CD4-positive, alpha-beta T cell treated with Interleukin-12 subunit alpha and Interleukin-12 subunit beta, for 1 hour (primary cell): ENCODE results near the gene HDGFL2.

Experiments used
- DNase-seq: peaks from one replicate; pipeline ENCODE4 v3.0.0-alpha.2; 2020

Gene HDGFL2

DNA sequence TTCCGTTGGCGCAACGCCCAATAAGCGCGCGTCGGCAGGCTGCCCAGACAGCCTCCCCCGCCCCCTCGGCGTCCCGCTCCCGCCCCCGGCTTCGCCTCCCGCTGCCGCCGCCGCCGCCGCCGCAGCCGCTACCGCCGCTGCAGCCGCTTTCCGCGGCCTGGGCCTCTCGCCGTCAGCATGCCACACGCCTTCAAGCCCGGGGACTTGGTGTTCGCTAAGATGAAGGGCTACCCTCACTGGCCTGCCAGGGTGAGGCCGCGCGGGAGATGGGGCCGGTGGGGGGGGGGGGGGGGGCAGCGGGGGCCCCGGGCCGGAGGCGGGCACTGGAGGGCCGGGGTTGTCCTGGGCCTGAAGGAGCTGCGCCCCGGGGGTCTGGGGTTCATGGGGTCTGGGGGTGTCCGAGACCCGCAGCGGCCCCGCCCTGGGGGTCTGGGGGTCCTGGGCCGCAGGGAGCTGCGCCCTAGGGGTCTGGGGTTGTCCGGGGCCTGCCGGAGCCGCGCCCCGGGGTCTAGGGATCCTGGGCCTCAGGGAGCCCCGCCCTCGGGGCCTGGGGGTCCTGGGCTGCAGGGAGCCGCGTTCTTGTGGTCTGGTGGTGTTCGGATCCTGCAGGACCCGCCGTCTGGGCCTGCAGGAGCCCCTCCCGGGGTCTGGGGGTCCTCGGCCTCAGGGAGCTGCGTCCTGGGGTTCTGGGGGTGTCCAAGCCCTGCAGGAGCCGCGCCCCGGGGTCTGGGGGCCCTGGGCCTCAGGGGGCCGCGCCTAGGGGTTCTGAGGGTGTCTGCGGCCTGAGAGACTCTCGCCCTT, at the start of gene HDGFL2:
Gene HDGFL2 (plus strand): TSS at position 124 of the 801 bp plus-strand sequence. CDS start 54 bp downstream, at position 178.
- DNase-seq, result no peak

DNA sequence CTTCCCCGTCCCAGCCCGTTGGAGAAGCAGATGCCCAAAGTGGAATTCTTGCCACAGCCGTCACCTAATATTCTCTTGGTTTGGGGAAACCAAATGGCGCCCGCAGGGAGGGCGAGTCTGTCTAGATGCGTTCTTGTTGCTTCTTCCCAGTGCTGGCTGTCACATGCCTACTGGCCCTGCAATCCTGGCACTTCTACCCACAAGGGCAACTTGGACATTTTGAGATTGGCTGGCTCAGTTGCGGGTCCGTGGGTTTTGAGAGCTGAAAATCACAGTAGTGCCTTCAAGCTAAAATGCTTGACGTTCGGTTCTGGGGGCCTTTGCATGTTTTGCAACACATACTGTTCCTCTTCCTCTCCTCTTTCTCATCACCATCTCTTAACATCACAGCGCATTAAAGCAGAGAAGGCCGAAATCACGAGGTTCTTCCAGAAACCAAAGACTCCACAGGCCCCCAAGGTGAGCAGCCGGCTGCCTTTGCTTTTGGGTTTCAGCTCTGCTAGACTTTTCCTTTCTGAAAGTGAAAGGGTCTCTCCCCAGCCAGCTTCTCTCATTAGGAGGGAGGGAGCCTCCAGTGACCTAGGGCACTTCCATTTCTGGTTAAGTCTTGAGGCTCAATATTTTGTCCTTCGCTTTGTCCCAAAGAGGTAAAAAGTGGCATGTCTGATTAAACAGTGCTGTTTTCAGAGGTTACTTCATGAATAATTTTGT, 48.5 kb upstream of the HDGFL2 start:
- DNase-seq, result no peak

DNA sequence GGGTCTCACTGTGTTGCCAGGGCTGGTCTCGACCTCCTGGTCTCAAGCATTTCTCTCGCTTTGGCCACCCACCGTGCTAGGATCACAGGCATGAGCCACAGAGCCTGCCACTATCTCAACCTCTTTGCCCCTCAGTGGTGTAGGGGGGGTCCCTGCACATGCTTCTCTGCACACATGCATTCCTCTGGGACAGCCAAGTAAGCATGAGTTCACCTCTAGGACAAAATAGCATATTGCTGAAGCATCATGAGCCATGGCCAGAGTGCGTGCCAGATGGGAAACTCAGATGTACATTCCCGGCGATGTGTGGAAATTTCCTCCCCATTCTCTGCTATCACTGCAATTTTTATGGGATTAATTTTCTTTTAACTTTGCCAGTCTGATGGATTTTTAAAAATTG, 46.6 kb upstream of the HDGFL2 start:
- DNase-seq, result no peak

DNA sequence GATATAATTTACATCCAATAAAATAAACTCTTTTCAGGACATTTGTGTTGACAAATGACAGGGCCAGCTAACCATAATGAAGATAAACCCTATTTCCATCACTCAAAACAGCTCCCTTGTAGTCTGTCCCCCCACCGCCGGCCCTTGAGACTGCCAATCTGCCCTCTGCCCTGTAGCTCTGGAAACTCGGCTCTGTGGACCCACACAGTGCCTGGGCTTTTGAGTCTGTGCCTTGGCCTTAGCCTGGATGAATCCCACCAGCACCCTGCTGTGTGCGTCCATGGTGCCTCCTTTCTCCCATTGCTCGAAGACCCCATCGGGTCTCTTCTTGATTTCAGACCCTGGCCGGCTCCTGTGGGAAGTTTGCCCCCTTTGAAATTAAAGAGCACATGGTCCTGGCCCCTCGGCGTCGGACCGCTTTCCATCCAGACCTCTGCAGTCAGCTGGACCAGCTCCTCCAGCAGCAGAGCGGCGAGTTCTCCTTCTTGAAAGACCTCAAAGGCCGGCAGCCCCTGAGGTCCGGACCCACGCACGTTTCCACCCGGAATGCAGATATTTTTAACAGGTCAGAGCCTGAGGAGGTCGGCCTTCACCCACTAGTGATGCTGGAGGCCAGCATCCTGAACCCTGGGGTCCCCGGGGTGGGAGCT, 43.6 kb upstream of the HDGFL2 start:
- DNase-seq, result no peak

DNA sequence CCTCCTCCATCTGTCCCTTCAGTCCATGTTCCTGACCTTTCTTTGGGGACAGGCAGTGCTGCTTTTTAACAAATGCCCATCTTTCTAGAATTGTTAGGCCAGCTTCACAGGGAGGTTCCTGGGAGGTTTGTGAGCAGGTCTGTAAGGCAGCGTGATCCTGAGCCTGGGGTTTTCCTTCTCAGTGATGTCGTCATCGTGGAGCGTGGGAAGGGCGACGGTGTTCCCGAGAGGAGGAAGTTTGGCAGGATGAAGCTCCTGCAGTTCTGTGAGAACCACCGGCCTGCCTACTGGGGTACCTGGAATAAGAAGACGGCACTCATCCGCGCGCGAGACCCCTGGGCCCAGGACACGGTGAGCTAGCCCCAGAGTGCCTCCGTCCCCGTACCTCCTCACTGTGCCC, 42.8 kb upstream of the HDGFL2 start:
- DNase-seq, result no peak

DNA sequence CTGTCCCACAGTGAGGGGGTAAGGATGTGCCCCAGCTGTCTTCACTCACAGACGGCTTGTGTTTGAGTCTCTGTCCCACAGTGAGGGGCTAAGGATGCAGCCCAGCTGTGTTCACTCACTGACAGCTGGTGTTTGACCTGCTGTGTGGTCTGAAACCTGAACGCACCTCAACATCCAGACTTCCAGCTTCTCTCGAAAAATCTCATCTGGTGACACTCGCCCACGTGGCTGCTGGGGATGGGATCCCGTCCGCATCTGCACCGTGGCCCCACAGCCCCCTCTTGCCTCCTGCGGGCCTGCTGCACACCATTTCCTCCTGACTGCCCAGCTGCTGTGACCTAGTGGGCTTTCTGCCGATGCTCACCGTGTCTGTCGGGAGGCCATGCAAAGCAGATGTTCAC, 42.3 kb upstream of the HDGFL2 start:
- no peak for DNase-seq

DNA sequence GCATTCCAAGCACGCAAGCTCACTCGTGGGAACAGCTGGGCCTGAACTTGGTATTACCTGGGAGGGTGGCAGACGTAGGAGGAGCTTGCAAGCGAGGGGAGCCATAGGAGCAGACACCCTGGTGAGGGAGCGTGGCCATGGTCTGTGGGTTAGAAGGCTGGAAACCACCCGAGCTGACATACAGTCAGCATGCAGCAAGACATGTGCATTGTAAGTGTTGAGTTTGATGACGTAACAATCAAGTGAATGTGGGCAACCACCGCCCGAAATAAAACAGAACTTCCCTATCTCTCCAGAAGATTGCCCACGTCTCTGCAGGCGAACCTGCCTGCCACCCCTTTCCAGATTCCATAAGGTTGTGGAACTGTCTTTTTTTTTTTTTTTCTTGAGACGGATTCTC, 41.3 kb upstream of the HDGFL2 start:
- peak; percentile 23 for DNase-seq

DNA sequence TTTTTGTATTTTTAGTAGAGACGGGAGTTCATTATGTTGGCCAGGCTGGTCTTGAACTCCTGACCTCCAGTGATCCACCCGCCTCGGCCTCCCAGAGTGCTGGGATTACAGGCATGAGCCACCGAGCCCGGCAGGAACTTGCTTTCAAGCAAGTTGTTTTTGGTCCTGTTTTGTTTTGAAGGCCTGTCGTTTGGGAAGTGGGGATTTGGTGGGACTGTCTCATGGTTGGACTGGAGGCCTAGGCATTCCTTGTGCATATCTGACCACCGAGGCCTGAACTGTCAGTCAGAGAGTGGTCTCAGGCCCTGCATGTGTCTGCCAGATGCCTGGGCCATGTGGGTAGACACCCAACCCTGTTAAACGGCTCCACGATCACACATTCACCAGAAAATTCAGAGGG, 40.8 kb upstream of the HDGFL2 start:
- no peak for DNase-seq

DNA sequence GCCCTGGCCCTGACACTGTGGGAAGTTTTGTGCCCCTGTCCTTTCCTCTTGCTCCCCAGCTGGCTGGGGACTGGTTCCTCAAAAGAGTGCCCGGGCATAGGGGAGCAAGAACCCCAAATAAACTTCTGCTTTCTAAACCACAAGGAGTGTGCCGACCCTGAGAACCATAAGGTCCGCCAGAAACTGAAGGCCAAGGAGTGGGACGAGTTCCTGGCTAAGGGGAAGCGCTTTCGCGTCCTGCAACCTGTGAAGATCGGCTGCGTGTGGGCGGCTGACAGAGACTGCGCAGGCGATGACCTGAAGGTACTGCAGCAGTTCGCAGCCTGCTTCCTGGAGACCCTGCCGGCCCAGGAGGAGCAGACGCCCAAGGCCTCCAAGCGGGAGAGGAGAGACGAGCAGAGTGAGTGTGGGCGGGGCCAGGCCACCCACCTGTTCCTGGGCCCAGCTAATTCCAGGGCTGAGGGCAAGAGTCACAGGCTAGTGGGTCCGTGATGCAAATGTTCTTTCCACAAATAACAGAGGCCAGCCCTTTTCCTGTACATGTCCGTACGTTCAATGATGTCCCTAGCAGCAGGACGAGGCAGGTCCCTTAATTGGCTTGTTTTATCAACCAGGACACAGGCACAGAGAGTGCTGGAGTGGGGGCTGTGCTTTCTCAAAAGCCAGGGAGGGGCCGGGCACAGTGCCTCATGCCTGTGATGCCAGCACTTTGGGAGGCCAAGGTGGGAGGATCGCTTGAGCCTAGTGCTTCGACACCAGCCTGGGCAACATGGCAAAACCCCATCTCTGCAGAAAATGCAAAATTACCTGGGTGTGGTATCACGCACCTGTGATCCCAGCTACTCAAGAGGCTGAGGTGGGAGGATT, 40.1 kb upstream of the HDGFL2 start:
- DNase-seq, result peak; percentile 16

DNA sequence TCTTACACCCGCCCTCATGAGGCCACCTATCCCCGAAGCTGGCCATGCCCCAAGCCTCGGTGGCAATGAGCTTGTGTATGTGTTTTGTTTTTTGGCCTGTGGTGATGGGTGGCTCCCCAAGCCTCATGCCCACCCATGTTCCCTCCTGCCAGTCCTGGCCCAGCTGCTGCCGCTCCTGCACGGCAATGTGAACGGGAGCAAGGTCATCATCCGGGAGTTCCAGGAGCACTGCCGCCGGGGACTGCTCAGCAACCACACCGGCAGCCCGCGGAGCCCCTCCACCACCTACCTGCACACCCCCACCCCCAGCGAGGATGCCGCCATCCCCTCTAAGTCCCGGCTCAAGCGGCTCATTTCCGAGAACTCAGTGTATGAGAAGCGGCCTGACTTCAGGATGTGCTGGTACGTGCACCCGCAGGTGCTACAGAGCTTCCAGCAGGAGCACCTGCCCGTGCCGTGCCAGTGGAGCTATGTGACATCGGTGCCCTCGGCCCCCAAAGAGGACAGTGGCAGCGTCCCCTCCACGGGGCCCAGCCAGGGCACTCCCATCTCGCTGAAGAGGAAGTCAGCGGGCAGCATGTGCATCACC, 39.1 kb upstream of the HDGFL2 start:
- DNase-seq, result no peak

DNA sequence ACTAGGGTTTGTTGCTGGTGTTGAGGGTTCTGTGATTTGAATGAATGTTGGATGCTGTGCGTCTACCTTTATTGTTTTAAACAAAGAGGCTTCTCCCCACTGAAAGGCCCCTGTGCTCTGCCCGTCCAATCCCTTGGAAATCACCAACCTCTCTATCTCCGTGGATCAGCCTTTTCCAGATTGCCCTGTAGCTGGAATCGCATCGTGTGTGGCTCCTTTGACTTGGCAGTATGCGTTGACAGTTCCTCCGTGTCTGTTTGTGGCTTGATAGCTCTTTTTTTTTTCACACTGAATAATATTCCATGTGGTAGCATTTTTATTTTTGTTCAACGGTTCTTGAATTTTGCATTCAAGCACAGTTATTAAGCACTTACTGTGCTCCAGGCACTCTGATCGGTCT, 37.7 kb upstream of the HDGFL2 start:
- no peak for DNase-seq

DNA sequence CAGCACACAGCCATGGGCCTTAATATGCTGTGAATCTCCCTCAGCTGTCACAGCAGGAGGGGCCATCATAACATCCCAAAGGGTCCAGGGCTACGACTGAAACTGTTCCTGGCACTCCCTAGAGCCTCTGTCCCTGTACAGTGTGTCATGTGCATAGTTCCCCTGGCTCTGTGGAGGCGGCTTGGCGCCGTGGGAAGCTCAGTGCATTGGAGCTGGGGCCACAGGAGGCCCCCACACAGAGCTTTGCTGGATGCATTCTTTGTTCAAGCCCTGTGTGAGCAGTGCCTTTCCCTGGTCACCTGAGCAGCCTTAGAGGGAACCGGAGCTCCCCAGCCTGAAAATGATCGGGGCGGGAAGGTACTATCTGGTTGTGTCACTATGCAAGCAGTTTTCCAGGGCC, 35.9 kb upstream of the HDGFL2 start:
- no peak for DNase-seq

DNA sequence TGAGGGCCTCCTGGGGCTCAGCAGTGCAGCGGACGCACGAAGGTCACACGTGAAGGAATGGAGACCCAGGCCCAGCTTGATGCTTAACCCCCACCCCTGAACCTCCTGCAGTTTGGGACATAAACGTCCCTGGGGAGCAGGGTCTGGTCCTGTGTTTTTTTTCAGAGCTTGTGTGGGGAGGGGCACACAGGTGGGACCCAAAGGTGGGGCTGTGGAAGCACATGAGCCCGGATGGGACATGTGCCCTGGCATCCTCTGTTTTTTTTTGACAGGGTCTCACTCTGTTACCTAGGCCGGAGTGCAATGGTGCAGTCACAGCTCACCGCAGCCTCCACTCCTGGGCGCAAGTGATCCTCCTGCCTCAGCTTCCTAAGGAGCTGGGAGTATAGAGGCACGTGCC, 35.0 kb upstream of the HDGFL2 start:
- DNase-seq, result no peak

DNA sequence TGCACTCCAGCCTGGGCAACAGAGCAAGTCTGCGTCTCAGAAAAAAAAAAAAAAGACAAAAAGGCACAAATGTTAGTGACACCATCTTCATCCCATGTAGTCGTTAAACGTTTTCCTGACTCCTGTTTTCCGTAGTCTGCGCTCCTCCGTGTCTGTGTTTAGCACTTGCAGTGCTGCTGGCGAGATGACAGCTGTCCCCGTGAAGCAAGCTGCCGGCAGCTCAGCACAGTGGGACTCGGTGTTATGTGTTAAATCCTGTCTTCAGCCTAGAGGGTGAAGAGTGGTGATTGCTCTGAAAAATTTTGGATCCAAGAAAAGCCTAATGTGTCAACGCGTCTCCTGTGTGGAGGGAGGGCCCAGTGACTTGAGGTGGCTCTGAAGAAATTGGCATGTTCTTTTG, 32.9 kb upstream of the HDGFL2 start:
- DNase-seq, result no peak

DNA sequence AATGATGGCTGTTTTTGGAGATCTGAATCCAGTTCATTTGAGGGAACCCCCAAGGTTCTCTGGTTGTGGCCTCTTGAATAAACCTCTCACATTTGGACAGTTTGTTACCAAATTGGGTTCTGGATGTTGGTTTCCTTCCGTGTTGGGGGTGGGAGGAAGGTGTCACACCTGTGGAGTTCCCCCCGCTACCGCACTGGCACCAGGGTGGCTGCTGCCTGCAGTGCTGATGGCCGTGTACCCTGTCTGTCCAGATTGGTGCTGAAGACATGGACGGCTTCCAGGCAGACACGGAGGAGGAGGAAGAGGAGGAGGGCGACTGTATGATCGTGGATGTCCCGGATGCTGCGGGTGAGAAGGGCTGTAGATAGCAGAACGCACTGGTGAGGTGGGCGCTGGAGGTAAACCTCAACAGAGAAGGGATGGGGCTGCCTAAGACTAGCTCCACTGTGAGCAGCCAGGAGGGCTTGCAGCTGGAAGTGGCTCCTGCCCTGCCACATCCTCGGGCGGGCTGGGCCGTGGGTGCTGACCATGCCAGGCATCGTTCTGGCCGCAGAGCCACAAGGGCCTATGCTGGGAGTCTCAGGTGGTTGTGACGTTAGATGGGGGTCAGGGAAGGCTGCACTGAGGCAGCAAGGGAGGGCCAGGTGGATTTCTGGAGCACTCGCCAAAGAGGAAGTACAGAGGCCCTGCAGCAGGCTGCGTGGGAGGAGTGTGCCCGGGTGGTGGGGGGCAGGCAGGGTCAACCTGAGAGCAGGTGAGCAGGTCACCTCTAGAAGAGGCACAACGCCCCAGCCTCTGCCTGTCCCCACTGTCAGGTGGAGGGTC, 29.9 kb upstream of the HDGFL2 start:
- DNase-seq, result no peak

DNA sequence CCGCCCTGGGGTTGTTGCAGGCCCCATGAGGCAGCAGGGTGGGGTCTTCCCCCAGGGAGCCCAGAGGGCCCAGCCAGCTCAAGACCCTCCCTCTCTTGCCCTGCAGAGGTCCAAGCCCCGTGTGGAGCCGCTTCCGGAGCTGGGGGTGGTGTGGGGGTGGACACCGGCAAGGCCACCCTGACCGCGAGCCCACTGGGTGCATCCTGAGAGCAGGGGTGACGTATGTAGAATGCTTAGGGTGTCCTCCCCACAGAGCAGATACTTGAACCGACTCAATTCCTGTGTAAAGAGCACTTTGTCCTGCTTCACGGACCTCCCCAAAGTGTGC, 29.3 kb upstream of the HDGFL2 start:
- no peak for DNase-seq

DNA sequence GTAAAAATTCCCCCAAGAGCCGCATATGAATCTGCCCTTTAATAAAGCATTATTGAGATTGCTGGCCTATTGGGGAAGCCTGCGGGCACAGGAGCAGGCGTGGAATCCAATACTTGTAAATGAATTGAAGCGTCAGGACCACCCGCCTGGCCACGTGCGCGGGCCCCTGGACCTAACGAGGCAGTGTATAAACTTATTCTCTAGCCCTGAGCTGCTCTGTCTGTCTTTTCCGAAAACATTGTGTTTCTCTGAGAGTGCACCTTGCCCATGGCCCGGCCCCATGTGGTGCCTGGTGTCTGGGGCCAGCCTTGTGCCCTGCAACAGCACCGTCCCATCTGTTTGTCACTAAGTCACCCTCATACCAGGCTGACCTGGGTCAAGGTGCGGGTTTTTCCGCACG, 28.9 kb upstream of the HDGFL2 start:
- DNase-seq, result no peak

DNA sequence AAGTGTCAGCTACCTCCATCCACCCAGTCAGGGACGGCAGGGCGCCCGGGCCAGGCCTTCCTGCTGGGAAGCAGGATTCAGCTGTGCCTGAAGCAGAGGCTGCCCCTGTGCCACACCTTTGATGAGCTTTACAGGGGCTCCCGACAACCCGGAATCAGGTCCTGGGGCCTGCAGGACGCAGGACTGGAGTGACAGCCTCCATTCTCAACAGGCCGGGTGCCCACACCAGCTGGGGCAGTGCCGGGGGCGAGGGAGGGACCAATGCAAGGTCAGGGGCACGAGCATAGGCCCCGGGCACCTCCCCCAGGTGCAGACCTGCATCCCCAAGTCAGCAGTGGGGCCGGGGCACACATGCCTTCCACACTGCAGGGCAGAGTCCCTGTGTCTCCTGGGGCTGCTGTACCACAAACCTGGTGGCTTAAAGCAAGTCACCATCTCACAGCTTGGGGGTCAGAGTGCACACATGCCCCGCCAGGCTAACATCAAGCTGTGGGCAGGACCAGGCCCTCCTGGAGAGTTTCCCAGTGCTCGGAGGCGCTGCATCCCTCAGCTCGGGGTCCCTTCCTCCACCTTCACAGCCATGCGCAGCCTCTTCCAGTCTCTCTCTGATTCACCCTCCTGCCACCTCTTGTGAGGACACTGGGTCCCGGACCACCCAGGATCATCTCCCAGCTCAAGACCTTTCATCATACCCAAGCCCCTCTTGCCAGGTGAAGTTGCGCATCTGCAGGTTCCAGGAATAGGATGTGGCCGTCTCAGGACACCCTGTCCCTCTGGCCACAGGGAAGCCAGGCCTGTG, 27.9 kb upstream of the HDGFL2 start:
- no peak for DNase-seq

DNA sequence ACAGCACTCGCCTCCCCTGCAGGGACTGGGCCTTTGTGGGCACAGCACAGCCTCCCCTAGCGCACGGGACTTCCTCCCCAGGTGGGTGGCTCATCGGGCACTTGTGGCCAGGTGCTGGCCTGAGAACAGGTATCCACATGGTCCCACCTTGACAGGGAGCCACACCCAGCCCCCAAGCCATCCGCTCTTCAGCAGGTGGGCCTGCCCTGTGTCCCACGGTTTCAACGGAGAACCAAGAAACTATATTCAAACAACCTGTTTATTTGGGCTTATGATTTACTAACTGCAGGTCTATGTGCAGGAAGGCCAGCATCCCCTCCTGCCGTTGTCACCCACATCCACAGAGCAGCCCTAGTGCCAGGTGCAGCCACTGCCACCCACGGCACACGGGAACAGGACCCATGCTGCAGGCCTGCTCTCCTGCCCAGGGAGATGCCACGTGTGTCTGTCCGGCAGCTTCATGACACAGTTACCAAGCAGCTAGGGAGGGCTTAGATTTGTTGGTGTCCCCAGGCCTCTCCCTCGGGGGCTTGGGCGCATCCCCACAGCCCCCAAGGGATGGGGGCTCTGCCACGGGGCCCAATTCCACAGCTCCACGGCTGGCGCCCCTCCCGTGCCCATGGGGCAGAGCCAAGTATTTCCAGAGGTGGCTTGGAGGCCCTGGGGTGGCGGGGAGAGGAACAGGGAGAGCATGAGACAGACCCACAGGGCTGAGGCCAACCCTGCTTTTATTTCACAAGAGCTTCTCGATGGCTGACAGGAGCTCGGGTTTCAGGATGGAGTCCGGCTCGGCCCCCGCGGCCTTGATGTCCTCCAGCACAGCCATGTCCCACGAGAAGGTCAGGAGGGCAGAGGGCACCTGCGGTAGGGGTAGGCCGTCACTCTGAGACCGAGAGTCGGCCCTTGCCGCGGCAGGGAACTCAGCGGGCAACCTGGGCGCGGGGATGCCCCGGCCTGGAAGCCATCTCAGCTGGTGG, 27.0 kb upstream of the HDGFL2 start:
- no peak for DNase-seq
